Measurements from ENCODE around the gene SLC1A7.

Gene SLC1A7

GRCh38 chr1:53141487-53142055, 867 bp downstream of the SLC1A7 start:
- H3K36me3 ChIP-seq (ENCODE audit: control insufficient read depth, insufficient read depth, low read length), result no peaks in the 10 kb centered on the region
- no peak for DNase-seq (ENCODE audit: extremely low read depth, insufficient read length)
- TF ChIP-seq, protein P1, sequence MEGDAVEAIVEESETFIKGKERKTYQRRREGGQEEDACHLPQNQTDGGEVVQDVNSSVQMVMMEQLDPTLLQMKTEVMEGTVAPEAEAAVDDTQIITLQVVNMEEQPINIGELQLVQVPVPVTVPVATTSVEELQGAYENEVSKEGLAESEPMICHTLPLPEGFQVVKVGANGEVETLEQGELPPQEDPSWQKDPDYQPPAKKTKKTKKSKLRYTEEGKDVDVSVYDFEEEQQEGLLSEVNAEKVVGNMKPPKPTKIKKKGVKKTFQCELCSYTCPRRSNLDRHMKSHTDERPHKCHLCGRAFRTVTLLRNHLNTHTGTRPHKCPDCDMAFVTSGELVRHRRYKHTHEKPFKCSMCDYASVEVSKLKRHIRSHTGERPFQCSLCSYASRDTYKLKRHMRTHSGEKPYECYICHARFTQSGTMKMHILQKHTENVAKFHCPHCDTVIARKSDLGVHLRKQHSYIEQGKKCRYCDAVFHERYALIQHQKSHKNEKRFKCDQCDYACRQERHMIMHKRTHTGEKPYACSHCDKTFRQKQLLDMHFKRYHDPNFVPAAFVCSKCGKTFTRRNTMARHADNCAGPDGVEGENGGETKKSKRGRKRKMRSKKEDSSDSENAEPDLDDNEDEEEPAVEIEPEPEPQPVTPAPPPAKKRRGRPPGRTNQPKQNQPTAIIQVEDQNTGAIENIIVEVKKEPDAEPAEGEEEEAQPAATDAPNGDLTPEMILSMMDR (IDR thresholded peaks at IDR 0.05; ENCODE audit: insufficient read depth, low read length, poor library complexity, severe bottlenecking), result no peak
- H3K27me3 ChIP-seq (replicated peaks; ENCODE audit: control insufficient read depth, insufficient read depth, low read length), result no peaks in the 10 kb centered on the region; the same call in 1 of the 2 replicates
- no peak overlapping the region for H3K4me3 ChIP-seq (replicated peaks; ENCODE audit: low read depth, low read length)

DNA sequence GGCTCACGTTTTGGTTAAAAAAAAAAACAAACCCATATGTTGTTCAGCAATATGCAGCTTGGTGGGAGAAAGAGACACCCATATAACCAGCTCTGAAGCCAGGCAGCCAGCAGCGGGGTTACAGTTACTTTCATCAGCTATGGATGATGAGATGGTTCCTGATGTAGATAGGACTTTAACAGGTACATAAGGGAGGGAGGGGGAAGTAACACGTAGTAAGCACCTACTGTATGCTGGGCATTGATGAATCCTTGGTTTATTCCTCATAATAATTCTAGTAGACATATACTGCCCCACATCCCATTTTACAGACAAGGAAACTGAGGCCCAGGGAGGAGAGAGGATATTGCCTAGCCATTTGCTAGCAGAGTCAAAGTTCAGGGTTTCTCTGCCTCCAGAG, 2.0 kb downstream of the SLC1A7 start:
- TF ChIP-seq, protein P1 (IDR thresholded peaks at IDR 0.05; ENCODE audit: insufficient read depth, low read length, poor library complexity, severe bottlenecking), result no peak
- Histone ChIP-seq H3K27me3 (replicated peaks; ENCODE audit: control insufficient read depth, insufficient read depth, low read length) (no peaks in the 10 kb centered on the region; the same call in 1 of the 2 replicates), H3K36me3 (ENCODE audit: control insufficient read depth, insufficient read depth, low read length) (no peaks in the 10 kb centered on the region), H3K4me3 (replicated peaks; ENCODE audit: low read depth, low read length) (no peak overlapping the region)
- no peak for DNase-seq (ENCODE audit: extremely low read depth, insufficient read length)

GRCh38 chr1:53139951-53140361, 2.5 kb downstream of the SLC1A7 start:
- DNase-seq (ENCODE audit: extremely low read depth, insufficient read length), result no peak
- Histone ChIP-seq H3K4me3 (replicated peaks; ENCODE audit: low read depth, low read length) (no peak overlapping the region), H3K36me3 (ENCODE audit: control insufficient read depth, insufficient read depth, low read length) (no peaks in the 10 kb centered on the region), H3K27me3 (replicated peaks; ENCODE audit: control insufficient read depth, insufficient read depth, low read length) (no peaks in the 10 kb centered on the region; the same call in 1 of the 2 replicates)
- TF ChIP-seq, protein P1 (IDR thresholded peaks at IDR 0.05; ENCODE audit: insufficient read depth, low read length, poor library complexity, severe bottlenecking), result no peak

GRCh38 chr1:53138991-53139884, 3.2 kb downstream of the SLC1A7 start:
- no peak overlapping the region for H3K4me3 ChIP-seq (replicated peaks; ENCODE audit: low read depth, low read length)
- no peak for DNase-seq (ENCODE audit: extremely low read depth, insufficient read length)
- TF ChIP-seq, protein P1 (IDR thresholded peaks at IDR 0.05; ENCODE audit: insufficient read depth, low read length, poor library complexity, severe bottlenecking), result no peak
- H3K27me3 ChIP-seq (replicated peaks; ENCODE audit: control insufficient read depth, insufficient read depth, low read length), result no peaks in the 10 kb centered on the region; the same call in 1 of the 2 replicates
- H3K36me3 ChIP-seq (ENCODE audit: control insufficient read depth, insufficient read depth, low read length), result no peaks in the 10 kb centered on the region

- Histone ChIP-seq H3K36me3 (ENCODE audit: control insufficient read depth, insufficient read depth, low read length) (no peaks in the 10 kb centered on the region), H3K27me3 (replicated peaks; ENCODE audit: control insufficient read depth, insufficient read depth, low read length) (no peaks in the 10 kb centered on the region; the same call in 1 of the 2 replicates), H3K4me3 (replicated peaks; ENCODE audit: low read depth, low read length) (no peak overlapping the region)
- TF ChIP-seq, protein P1 (IDR thresholded peaks at IDR 0.05; ENCODE audit: insufficient read depth, low read length, poor library complexity, severe bottlenecking), result peak; percentile 25
- no peak for DNase-seq (ENCODE audit: extremely low read depth, insufficient read length)
These were observed 4.7 kb downstream of the SLC1A7 start for GRCh38 chr1:53137729-53138128.

All from GM06990 (cell line).